OCI-LY1 (cell line): ENCODE data around the gene KCNE4.

ENCODE experiments used
- H2AFZ ChIP-seq: fragments of 200-600 bp; sonication (generic), shearing (Covaris generic); 2 replicates; pipeline ENCODE4 v1.6.0; 2014; ENCODE audit warnings: antibody characterized with exemption, mild to moderate bottlenecking, low read length
- H3F3A ChIP-seq: fragments of 200-600 bp; sonication (generic), shearing (Covaris generic); 2 replicates; pipeline ENCODE4 v1.6.0; 2014; ENCODE audit warnings: mild to moderate bottlenecking, antibody characterized with exemption, low read length, moderate library complexity; ENCODE audit not compliant: insufficient read depth
- H3K27ac ChIP-seq: fragments of 200-600 bp; sonication (generic); 2 replicates; pipeline ENCODE4 v1.5.1; 2014; ENCODE audit warnings: low read length, mixed run types, mild to moderate bottlenecking, low read depth; ENCODE audit not compliant: poor library complexity, severe bottlenecking
- H3K27me3 ChIP-seq: fragments of 200-600 bp; sonication (generic); 2 replicates; pipeline ENCODE4 v1.6.0; 2014; ENCODE audit warnings: antibody characterized with exemption, mild to moderate bottlenecking, low read length, moderate library complexity; ENCODE audit not compliant: insufficient read depth
- H3K36me3 ChIP-seq: fragments of 200-600 bp; sonication (generic); 2 replicates; pipeline ENCODE4 v1.6.1; 2014; ENCODE audit warnings: mild to moderate bottlenecking, antibody characterized with exemption, low read length, moderate library complexity, mixed read lengths; ENCODE audit not compliant: insufficient read depth
- H3K4me1 ChIP-seq: fragments of 200-600 bp; sonication (generic); 2 replicates; pipeline ENCODE4 v1.5.1; 2014; ENCODE audit warnings: mild to moderate bottlenecking, low read length, moderate library complexity; ENCODE audit not compliant: insufficient read depth, severe bottlenecking
- H3K4me2 ChIP-seq: fragments of 200-600 bp; sonication (generic), shearing (Covaris generic); 2 replicates; pipeline ENCODE4 v1.6.1; 2014; ENCODE audit warnings: low read length
- H3K4me3 ChIP-seq: fragments of 200-600 bp; sonication (generic); 2 replicates; pipeline ENCODE4 v1.5.1; 2014; ENCODE audit warnings: low read length, low read depth, mild to moderate bottlenecking, mixed read lengths; ENCODE audit not compliant: poor library complexity, severe bottlenecking
- H3K79me2 ChIP-seq: fragments of 200-600 bp; shearing (Covaris generic); 2 replicates; pipeline ENCODE4 v1.6.1; 2016; ENCODE audit warnings: mixed run types, low read length, mixed read lengths; ENCODE audit not compliant: insufficient read depth
- H3K9ac ChIP-seq: fragments of 200-600 bp; sonication (generic), shearing (Covaris generic); 2 replicates; pipeline ENCODE4 v1.6.1; 2014; ENCODE audit warnings: mild to moderate bottlenecking, low read length, mixed read lengths
- H3K9me2 ChIP-seq: fragments of 200-600 bp; sonication (generic), shearing (Covaris generic); 2 replicates; pipeline ENCODE4 v1.6.1; 2014; ENCODE audit warnings: low read depth, mild to moderate bottlenecking, low read length, mixed read lengths
- H3K9me3 ChIP-seq: fragments of 200-600 bp; shearing (Covaris generic); 2 replicates; pipeline ENCODE4 v1.6.1; 2014; ENCODE audit warnings: low read length, mixed read lengths
- H4K20me1 ChIP-seq: fragments of 200-600 bp; sonication (generic), shearing (Covaris generic); 2 replicates; pipeline ENCODE4 v1.6.0; 2016; ENCODE audit warnings: mild to moderate bottlenecking, low read length; ENCODE audit not compliant: insufficient read depth
- EZH2 ChIP-seq: fragments of 200-600 bp; sonication (generic), shearing (Covaris generic); IDR thresholded peaks from 2 replicates; pipeline ENCODE4 v1.8.0; 2017; ENCODE audit warnings: borderline replicate concordance, mixed run types, mild to moderate bottlenecking, antibody characterized with exemption, low read length, moderate library complexity, mixed read lengths
- TF ChIP-seq, protein P1 (sequence below): fragments of 200-600 bp; sonication (generic), shearing (Covaris generic); IDR thresholded peaks from 2 replicates; pipeline ENCODE4 v1.5.1; 2017; ENCODE audit warnings: mild to moderate bottlenecking, antibody characterized with exemption, low read length, moderate library complexity, mixed read lengths

Gene KCNE4

DNA sequence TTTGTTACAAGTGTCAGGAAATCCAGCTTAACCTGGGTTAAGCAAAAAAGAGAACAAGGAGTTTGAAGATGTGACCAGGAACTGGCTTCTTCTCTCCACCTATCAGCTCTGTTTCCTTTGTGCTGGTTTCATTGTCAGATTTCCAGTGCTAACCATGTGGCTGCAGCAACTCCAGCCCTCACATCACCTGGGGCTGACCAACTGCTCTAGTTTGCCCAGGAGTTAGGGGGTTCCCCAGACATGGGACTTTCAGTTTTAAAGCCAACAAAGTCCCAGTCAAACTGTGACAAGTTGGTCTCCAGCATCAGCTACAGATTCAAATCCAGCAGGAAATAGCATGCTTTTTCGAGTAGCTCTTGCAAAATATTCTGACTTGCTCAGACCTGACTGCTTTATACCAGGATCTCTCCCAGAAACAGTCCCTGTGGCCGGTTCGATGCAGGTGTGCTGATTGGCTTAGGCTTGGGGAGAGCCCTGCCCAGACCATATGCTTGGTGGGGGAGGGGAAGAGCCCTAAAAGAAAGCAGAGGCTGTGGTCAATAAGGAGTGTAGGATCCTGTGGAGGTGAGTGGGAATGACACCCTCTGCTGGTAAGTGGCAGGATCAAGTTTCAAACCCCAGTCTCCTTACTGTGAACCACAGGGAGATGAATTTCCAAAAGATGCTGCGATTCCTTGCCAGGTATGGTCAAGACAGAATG is 49.5 kb downstream of the KCNE4 start:
- no peaks in the 10 kb centered on the region for H3F3A ChIP-seq
- H3K36me3 ChIP-seq = no peaks in the 10 kb centered on the region
- TF ChIP-seq, protein P1, sequence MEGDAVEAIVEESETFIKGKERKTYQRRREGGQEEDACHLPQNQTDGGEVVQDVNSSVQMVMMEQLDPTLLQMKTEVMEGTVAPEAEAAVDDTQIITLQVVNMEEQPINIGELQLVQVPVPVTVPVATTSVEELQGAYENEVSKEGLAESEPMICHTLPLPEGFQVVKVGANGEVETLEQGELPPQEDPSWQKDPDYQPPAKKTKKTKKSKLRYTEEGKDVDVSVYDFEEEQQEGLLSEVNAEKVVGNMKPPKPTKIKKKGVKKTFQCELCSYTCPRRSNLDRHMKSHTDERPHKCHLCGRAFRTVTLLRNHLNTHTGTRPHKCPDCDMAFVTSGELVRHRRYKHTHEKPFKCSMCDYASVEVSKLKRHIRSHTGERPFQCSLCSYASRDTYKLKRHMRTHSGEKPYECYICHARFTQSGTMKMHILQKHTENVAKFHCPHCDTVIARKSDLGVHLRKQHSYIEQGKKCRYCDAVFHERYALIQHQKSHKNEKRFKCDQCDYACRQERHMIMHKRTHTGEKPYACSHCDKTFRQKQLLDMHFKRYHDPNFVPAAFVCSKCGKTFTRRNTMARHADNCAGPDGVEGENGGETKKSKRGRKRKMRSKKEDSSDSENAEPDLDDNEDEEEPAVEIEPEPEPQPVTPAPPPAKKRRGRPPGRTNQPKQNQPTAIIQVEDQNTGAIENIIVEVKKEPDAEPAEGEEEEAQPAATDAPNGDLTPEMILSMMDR = peak; percentile 20; the same call in 1 of the 2 replicates
- no peak for TF ChIP-seq EZH2
- no peaks in the 10 kb centered on the region for H3K4me1 ChIP-seq
- no peak overlapping the region for H3K27ac ChIP-seq
- H3K79me2 ChIP-seq = no peaks in the 10 kb centered on the region
- no peaks in the 10 kb centered on the region for H4K20me1 ChIP-seq
- no peak overlapping the region for H3K4me2 ChIP-seq
- H2AFZ ChIP-seq = no peak overlapping the region
- no peaks in the 10 kb centered on the region for H3K27me3 ChIP-seq
- no peak overlapping the region for H3K9ac ChIP-seq
- H3K9me2 ChIP-seq = no peaks in the 10 kb centered on the region
- no peak overlapping the region for H3K4me3 ChIP-seq
- no peaks in the 10 kb centered on the region for H3K9me3 ChIP-seq

DNA sequence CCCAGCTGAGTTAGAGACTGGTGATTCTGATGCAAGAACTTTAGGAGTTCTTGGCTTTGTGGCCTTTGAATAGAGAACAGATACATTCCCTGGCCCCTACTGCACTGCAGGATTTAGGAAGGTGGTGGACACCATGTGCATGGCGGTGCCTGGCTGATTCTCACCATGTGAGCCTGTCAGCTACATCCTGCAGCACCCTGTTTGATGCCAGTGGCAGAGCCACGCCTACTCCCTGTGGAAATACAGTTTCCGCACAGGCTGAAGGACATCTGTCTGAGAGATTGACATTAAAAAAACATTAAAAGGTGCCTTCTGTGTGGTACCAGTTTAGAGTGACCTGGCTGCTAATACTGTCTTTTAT is 50.0 kb downstream of the KCNE4 start:
- H3K27ac ChIP-seq = no peak overlapping the region
- H3K4me2 ChIP-seq = no peak overlapping the region

GRCh38 chr2:223102450-223102849 is 50.5 kb downstream of the KCNE4 start:
- no peak overlapping the region for H3K27ac ChIP-seq
- H4K20me1 ChIP-seq = no peaks in the 10 kb centered on the region
- no peak overlapping the region for H3K4me3 ChIP-seq
- no peak overlapping the region for H3K9ac ChIP-seq
- no peak overlapping the region for H3K4me2 ChIP-seq
- H3K9me3 ChIP-seq = no peaks in the 10 kb centered on the region
- TF ChIP-seq, protein P1 = no peak
- no peak for TF ChIP-seq EZH2
- no peaks in the 10 kb centered on the region for H3K9me2 ChIP-seq
- no peaks in the 10 kb centered on the region for H3K4me1 ChIP-seq
- H3F3A ChIP-seq = no peaks in the 10 kb centered on the region
- no peaks in the 10 kb centered on the region for H3K36me3 ChIP-seq
- H3K27me3 ChIP-seq = no peaks in the 10 kb centered on the region
- no peak overlapping the region for H2AFZ ChIP-seq
- no peaks in the 10 kb centered on the region for H3K79me2 ChIP-seq

More for the DNA sequence above, 50.0 kb downstream of the KCNE4 start:
- no peaks in the 10 kb centered on the region for H3K79me2 ChIP-seq
- H3K9ac ChIP-seq = no peak overlapping the region
- no peaks in the 10 kb centered on the region for H4K20me1 ChIP-seq
- no peaks in the 10 kb centered on the region for H3K36me3 ChIP-seq
- no peaks in the 10 kb centered on the region for H3F3A ChIP-seq
- TF ChIP-seq EZH2 = no peak
- TF ChIP-seq, protein P1 = no peak
- H3K4me3 ChIP-seq = no peak overlapping the region
- H3K9me3 ChIP-seq = no peaks in the 10 kb centered on the region
- H3K4me1 ChIP-seq = no peaks in the 10 kb centered on the region
- H2AFZ ChIP-seq = no peak overlapping the region
- no peaks in the 10 kb centered on the region for H3K9me2 ChIP-seq
- no peaks in the 10 kb centered on the region for H3K27me3 ChIP-seq
